ENCODE results near the gene KCNE3. TPM values are rescaled to one million over a fixed set of nuclear protein-coding genes. Genes with fewer than 3 reads are reported as not detected.

Gene KCNE3
- total and polyA plus RNA-seq, 2 experiments from 2014 or later, result 2.3 to 10.6 TPM

- TF ChIP-seq, protein P1, sequence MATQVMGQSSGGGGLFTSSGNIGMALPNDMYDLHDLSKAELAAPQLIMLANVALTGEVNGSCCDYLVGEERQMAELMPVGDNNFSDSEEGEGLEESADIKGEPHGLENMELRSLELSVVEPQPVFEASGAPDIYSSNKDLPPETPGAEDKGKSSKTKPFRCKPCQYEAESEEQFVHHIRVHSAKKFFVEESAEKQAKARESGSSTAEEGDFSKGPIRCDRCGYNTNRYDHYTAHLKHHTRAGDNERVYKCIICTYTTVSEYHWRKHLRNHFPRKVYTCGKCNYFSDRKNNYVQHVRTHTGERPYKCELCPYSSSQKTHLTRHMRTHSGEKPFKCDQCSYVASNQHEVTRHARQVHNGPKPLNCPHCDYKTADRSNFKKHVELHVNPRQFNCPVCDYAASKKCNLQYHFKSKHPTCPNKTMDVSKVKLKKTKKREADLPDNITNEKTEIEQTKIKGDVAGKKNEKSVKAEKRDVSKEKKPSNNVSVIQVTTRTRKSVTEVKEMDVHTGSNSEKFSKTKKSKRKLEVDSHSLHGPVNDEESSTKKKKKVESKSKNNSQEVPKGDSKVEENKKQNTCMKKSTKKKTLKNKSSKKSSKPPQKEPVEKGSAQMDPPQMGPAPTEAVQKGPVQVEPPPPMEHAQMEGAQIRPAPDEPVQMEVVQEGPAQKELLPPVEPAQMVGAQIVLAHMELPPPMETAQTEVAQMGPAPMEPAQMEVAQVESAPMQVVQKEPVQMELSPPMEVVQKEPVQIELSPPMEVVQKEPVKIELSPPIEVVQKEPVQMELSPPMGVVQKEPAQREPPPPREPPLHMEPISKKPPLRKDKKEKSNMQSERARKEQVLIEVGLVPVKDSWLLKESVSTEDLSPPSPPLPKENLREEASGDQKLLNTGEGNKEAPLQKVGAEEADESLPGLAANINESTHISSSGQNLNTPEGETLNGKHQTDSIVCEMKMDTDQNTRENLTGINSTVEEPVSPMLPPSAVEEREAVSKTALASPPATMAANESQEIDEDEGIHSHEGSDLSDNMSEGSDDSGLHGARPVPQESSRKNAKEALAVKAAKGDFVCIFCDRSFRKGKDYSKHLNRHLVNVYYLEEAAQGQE (IDR thresholded peaks at IDR 0.05; ENCODE audit: unreplicated experiment), result no peak
- TF ChIP-seq CREB1 (CRISPR knock-in tag; IDR thresholded peaks at IDR 0.05; ENCODE audit: low read depth), result no peak
- no peak for TF ChIP-seq JUNB (IDR thresholded peaks at IDR 0.05; ENCODE audit: unreplicated experiment)
- TF ChIP-seq EZH2 (IDR thresholded peaks at IDR 0.05; ENCODE audit: low read depth, unreplicated experiment), result no peak
- no peak for TF ChIP-seq NANOG (IDR thresholded peaks at IDR 0.05; ENCODE audit: borderline replicate concordance)
- no peak for TF ChIP-seq EZH2phosphoT487 (IDR thresholded peaks at IDR 0.05; ENCODE audit: unreplicated experiment)
These were observed 4.5 kb upstream of the KCNE3 start (continued) for GRCh38 chr11:74471668-74472429.

GRCh38 chr11:74471037-74471436, 3.7 kb upstream of the KCNE3 start:
- Mint-ChIP-seq H3K9me3 (no peaks in the 10 kb centered on the region), H3K27ac (no peak overlapping the region), H3K4me3 (no peak overlapping the region), H3K36me3 (ENCODE audit: low read depth) (no peaks in the 10 kb centered on the region), H3K4me1 (peaks cover 18% of the 10 kb centered on the region), H3K27me3 (ENCODE audit: insufficient read depth, low read depth, poor library complexity) (peaks cover 12% of the 10 kb centered on the region)
- H3K4me2 ChIP-seq, result no peak overlapping the region
- peaks cover 13% of the 10 kb centered on the region for H3K4me1 ChIP-seq (ENCODE audit: insufficient read depth)
- peaks cover 11% of the 10 kb centered on the region; the same call in 1 of the 2 replicates for H3K27me3 ChIP-seq (ENCODE audit: insufficient read depth)
- H3K9me2 ChIP-seq (ENCODE audit: insufficient read depth), result peaks cover 20% of the 10 kb centered on the region
- no peaks in the 10 kb centered on the region for H3K79me2 ChIP-seq (replicated peaks; ENCODE audit: insufficient read depth)
- no peak overlapping the region for H3K27ac ChIP-seq (ENCODE audit: low read depth)
- no peak overlapping the region for H3K4me3 ChIP-seq
- no peaks in the 10 kb centered on the region for H3K36me3 ChIP-seq (ENCODE audit: insufficient read depth)
- H3F3A ChIP-seq (replicated peaks; ENCODE audit: low read depth), result no peaks in the 10 kb centered on the region
- no peak for ATAC-seq
- DNase-seq (ENCODE audit: low spot score), result no peak
- H2AFZ ChIP-seq, result no peak overlapping the region
- no peaks in the 10 kb centered on the region for H4K20me1 ChIP-seq (replicated peaks; ENCODE audit: insufficient read depth)
- TF ChIP-seq CREB1 (CRISPR knock-in tag; IDR thresholded peaks at IDR 0.05; ENCODE audit: low read depth) (no peak), ETS1 (IDR thresholded peaks at IDR 0.05) (no peak), POLR2AphosphoS5 (IDR thresholded peaks at IDR 0.05; ENCODE audit: low read depth) (no peak), ZNF114 (CRISPR knock-in tag; IDR thresholded peaks at IDR 0.05) (no peak), NANOG (IDR thresholded peaks at IDR 0.05; ENCODE audit: borderline replicate concordance) (no peak), ZNF331 (CRISPR knock-in tag; IDR thresholded peaks at IDR 0.05; ENCODE audit: low read depth) (no peak), EZH2phosphoT487 (IDR thresholded peaks at IDR 0.05; ENCODE audit: unreplicated experiment) (no peak), STAT1 (IDR thresholded peaks at IDR 0.05; ENCODE audit: unreplicated experiment) (no peak)
- TF ChIP-seq, protein P2, sequence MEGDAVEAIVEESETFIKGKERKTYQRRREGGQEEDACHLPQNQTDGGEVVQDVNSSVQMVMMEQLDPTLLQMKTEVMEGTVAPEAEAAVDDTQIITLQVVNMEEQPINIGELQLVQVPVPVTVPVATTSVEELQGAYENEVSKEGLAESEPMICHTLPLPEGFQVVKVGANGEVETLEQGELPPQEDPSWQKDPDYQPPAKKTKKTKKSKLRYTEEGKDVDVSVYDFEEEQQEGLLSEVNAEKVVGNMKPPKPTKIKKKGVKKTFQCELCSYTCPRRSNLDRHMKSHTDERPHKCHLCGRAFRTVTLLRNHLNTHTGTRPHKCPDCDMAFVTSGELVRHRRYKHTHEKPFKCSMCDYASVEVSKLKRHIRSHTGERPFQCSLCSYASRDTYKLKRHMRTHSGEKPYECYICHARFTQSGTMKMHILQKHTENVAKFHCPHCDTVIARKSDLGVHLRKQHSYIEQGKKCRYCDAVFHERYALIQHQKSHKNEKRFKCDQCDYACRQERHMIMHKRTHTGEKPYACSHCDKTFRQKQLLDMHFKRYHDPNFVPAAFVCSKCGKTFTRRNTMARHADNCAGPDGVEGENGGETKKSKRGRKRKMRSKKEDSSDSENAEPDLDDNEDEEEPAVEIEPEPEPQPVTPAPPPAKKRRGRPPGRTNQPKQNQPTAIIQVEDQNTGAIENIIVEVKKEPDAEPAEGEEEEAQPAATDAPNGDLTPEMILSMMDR (conservative IDR thresholded peaks at IDR 0.05; ENCODE audit: low read depth in 2 of 2), result no peak
- TF ChIP-seq, protein P1 (IDR thresholded peaks at IDR 0.05; ENCODE audit: unreplicated experiment), result no peak
